Stimulated activated CD8-positive, alpha-beta memory T cell treated with anti-CD3 and anti-CD28 coated beads, Interleukin-4, amount 100 ng/mL, for 24 hours (primary cell): ENCODE results near the gene FOXD2.
A peak's percentile ranks its signal among the peaks of the same experiment; 100 is the strongest.

Experiments
- DNase-seq: peaks from one replicate; pipeline ENCODE4 v3.0.0-alpha.2; 2020; ENCODE audit warnings: low read depth

FOXD2 gene

DNA sequence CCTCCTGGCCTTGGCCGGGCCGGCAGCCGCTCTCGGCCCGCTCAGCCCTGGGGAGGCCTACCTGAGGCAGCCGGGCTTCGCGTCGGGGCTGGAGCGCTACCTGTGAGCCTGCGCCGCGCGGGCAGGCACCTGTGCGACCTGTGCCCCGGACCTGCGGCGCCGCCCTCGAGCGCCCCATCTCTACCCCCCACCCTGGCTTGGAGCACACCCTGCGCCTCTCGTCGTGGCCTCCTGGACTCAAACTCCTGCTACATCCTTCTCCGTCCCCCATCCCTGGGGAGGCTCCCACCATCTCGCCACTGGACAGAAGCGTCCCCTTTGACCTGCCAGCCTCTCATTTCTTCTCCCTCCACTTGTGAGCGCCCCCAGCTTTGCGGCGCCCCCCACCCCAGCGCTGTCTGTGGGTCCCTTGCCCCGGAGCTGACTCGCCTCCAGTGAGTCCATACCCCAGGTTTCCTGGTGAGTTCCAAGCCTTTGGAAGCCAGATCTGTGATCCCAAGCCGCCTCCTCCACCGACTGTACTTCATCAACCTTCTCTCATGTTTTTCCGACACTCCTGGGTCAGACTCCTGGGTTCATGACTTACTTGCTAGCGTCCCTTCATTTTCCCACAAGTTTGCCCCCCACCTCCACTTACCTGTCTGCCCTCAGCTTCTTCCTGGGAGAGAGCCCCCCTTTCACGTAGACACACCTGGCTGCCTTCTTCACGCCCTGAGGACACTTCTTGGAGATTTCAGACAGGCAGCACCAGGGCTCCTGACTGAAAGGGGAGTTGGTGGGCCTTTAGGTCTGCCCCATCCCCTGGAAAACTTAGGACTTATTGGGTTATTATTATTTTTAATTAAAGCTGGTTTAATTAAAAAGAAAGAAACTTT, 20.4 kb upstream of the FOXD2 start:
- no peak for DNase-seq

GRCh38 chr1:47418122-47418521, 19.7 kb upstream of the FOXD2 start:
- no peak for DNase-seq

DNA sequence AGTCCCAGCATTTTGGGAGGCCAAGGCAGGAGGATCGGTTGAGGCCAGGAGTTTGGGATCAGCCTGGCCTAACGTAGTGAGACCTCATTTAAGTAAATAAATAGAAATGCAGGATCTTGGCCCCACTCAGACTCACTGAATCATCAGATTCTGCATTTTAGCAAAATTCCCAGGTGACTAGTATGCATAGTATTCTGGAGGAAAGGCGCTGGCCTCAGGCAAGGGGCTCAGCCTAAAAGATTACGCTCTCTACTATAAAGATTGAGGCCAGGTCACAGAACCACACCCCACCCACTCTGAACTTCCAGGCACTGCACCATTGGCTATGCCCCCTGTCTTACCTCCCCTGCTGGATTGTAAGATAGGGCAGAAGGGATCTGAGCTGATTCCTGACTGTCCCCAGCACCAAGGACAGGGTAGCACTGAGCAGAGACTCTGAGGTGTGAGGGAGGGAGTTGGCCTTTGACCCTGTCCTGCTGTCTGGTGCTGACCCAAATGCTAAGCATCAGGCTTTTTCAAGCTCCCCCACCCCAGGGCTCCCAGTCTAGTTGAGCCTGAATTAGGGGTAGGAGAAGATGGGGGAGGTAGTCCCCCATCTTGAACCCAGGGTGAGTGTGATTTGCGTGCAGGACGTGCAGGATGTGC, 19.0 kb upstream of the FOXD2 start:
- DNase-seq: no peak

- no peak for DNase-seq
These were observed 17.3 kb upstream of the FOXD2 start for GRCh38 chr1:47420547-47420946.

DNA sequence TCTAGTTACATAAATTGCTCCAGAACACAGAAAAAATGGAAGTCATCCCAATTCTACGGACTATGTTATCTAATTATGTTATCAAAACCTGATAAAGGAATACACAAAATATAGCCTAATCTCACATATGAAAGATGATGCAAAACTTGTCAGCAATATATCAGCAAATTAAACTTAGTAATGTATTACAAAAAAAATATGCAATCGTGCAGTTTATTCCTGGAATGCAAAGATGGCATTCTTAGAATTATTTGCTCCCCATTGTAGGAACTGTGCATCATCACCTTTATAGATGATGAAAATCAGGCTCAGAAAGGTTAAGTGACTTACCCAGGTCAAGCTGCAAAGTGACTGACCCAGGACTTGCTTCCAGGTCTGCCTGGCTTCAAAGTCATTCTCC, 14.0 kb upstream of the FOXD2 start:
- DNase-seq: no peak

DNA sequence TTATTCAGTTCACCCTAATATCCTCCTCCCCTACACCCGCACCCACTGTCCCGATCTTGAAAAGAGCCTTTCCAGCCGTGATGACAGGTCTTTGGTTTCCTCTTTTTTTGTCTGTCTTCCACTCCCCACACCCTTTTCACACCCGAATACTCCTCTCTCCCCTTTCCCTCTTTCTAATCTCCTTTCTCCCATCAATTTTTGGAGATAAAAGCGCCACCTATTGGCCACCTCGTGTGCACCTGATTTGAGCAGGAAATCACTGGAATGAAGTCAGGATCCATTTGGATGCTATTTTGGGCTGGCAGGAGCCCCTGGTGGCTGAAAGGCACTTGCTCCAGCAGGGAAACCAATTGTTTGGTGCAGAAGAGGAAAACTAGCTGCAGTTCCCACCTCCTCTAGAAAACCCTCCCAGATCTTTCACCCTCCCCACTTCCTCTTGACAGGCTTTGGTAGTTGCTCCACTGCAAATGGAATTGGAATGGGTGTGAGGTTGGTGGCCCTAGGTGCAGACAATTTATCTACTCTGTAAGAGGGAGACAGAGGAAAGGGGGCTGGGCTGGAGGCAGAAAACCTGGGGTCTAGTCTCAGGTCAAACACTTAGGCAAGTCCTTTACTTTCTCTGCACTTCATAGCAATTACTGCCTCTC, 13.4 kb upstream of the FOXD2 start:
- DNase-seq: no peak

GRCh38 chr1:47431534-47431933, 6.3 kb upstream of the FOXD2 start:
- DNase-seq: no peak

- DNase-seq: no peak
These were observed 5.5 kb upstream of the FOXD2 start for GRCh38 chr1:47432071-47433036.

DNA sequence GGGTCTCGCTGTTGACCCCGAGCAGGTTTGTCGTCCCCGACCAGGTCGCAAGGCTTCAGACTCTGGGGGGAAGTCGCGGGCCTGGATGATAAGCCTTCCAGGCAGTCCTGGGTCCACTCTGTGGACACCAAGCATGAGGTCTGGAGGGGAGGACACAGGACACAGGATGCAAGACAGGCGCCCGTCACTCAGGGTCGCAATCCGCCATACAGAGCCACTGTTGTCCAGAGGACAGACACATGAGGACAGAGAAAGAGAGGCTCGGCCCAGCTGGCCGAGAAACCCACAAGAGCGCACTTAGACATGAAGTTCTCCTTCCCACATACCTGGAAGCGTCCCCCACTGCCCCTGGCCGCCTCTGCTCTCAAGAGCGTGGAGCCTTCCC, 4.8 kb upstream of the FOXD2 start:
- DNase-seq: no peak

GRCh38 chr1:47433477-47434050, 4.3 kb upstream of the FOXD2 start:
- DNase-seq: no peak

DNA sequence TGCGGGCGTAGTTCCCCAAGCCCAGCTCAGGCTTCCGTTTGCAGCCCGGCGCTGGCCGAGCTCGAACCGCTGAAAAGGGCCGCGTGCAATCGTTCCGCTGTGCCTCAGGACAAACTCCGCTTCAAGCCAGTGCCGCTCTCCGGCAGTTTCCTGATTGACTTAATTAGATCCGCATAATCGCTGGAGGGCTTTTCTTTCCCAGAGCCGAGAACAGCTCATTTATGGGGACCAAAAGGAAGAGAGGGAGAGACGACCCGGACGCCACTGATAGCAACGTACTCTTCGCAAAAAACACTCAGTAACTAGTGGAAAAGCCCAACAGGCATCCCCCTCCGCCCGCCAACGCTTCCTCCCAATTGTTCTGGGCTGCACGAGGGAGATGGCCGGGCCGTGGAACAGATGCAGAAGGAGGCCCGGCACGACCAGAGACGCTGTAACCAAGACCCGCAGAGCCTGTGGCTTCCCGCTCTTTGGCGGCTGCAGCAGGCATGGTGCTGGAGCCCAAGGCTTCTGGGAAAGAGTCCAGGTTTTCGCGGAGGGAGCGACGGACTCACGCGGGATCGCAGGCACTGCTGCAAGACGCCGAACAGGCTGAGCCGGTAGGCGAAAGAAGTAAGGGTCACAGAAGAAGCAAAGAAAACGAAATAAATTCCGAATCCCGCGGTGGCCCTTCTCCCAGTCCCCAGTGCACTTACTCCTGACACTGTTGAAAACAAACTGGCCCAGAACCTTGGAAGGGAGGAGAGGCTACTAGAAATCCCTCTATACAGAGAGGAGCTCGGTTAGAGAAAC, 3.6 kb upstream of the FOXD2 start:
- no peak for DNase-seq

GRCh38 chr1:47435506-47436303, 2.1 kb upstream of the FOXD2 start:
- no peak for DNase-seq

- peak; percentile 69 for DNase-seq
These were observed 1.4 kb upstream of the FOXD2 start for GRCh38 chr1:47436304-47436978.

- no peak for DNase-seq
These were observed 831 bp upstream of the FOXD2 start for GRCh38 chr1:47436979-47437446.

GRCh38 chr1:47438165-47439016, 547 bp downstream of the FOXD2 start:
- no peak for DNase-seq

- DNase-seq: no peak
These were observed 1.4 kb downstream of the FOXD2 start for GRCh38 chr1:47439017-47439818.

GRCh38 chr1:47439819-47440598, 2.2 kb downstream of the FOXD2 start:
- DNase-seq: no peak
